Gastrocnemius medialis (tissue), 4 donors: ENCODE results near the gene RBM33.

ENCODE experiments used
- CTCF ChIP-seq, 5 experiments: fragments of 450-650 bp in 3 of 5; fragments of 200-600 bp in 2 of 5; sonication (generic) in 2 of 5; IDR thresholded peaks in 4 of 5; conservative IDR thresholded peaks in 1 of 5; 1 replicate in 4 of 5; 2 replicates in 1 of 5; pipeline ENCODE4 v1.5.1; 2016 to 2019; ENCODE audit warnings: antibody characterized with exemption in 5 of 5, mild to moderate bottlenecking in 3 of 5, moderate library complexity in 3 of 5
- POLR2A ChIP-seq, 2 donors: fragments of 450-650 bp; IDR thresholded peaks; one replicate each; pipeline ENCODE4 v1.6.1; 2017; ENCODE audit warnings: antibody characterized with exemption in 2 of 2, mild to moderate bottlenecking in 2 of 2, moderate library complexity in 2 of 2

GRCh38 chr7:155602750-155603149, 41.7 kb upstream of the RBM33 start:
- TF ChIP-seq CTCF (IDR thresholded peaks at IDR 0.05 in 4 of 5, conservative IDR thresholded peaks at IDR 0.05 in 1 of 5), result no peak
- TF ChIP-seq POLR2A (IDR thresholded peaks at IDR 0.05), result no peak
